IPS-18a (cell line): ENCODE measurements around the gene THBS3.

ENCODE experiments used
- H3K27ac ChIP-seq: one replicate; pipeline ENCODE4 v1.5.1; 2013; ENCODE audit warnings: low read length
- H3K27me3 ChIP-seq: one replicate; pipeline ENCODE4 v1.6.1; 2013; ENCODE audit warnings: mild to moderate bottlenecking, low read length; ENCODE audit not compliant: control insufficient read depth, insufficient read depth
- H3K36me3 ChIP-seq: one replicate; pipeline ENCODE4 v1.6.1; 2013; ENCODE audit warnings: low read depth, low read length; ENCODE audit not compliant: control insufficient read depth
- H3K4me1 ChIP-seq: one replicate; pipeline ENCODE4 v1.6.1; 2013; ENCODE audit warnings: low read depth, low read length; ENCODE audit not compliant: control insufficient read depth
- H3K4me3 ChIP-seq: one replicate; pipeline ENCODE4 v1.5.1; 2013; ENCODE audit warnings: low read length
- H3K9ac ChIP-seq: one replicate; pipeline ENCODE4 v1.6.1; 2013; ENCODE audit warnings: mild to moderate bottlenecking, low read length, moderate library complexity
- H3K9me3 ChIP-seq: one replicate; pipeline ENCODE4 v1.6.1; 2013; ENCODE audit warnings: low read depth, low read length; ENCODE audit not compliant: control insufficient read depth

Gene THBS3

GRCh38 chr1:155175281-155175926, 32.3 kb downstream of the THBS3 start:
- H3K9ac ChIP-seq, result peak overlapping the region; percentile 84
- no peaks in the 10 kb centered on the region for H3K27me3 ChIP-seq
- no peak overlapping the region for H3K27ac ChIP-seq
- H3K9me3 ChIP-seq, result no peaks in the 10 kb centered on the region
- peaks cover 11% of the 10 kb centered on the region for H3K4me1 ChIP-seq
- peaks cover 28% of the 10 kb centered on the region for H3K36me3 ChIP-seq
- H3K4me3 ChIP-seq, result peak overlapping the region; percentile 94

- H3K4me1 ChIP-seq, result peaks cover 11% of the 10 kb centered on the region
- no peaks in the 10 kb centered on the region for H3K27me3 ChIP-seq
- no peaks in the 10 kb centered on the region for H3K9me3 ChIP-seq
- no peak overlapping the region for H3K27ac ChIP-seq
- H3K9ac ChIP-seq, result peak overlapping the region; percentile 84
- H3K4me3 ChIP-seq, result peak overlapping the region; percentile 94
- H3K36me3 ChIP-seq, result peaks cover 29% of the 10 kb centered on the region
Observed at GRCh38 chr1:155174324-155175280, 33.1 kb downstream of the THBS3 start.

- Histone ChIP-seq H3K9me3 (no peaks in the 10 kb centered on the region), H3K4me3 (peak within 1 kb of the TSS; percentile 94), H3K9ac (peak within 1 kb of the TSS; percentile 84), H3K4me1 (peaks cover 11% of the 10 kb centered on the region), H3K27me3 (no peaks in the 10 kb centered on the region), H3K27ac (peak within 1 kb of the TSS; percentile 21), H3K36me3 (peaks cover 33% of the 10 kb centered on the region)
Observed at GRCh38 chr1:155173478-155174323, 34.0 kb downstream of the THBS3 start, which contains the start of gene TRIM46. Gene TRIM46, plus strand, starts transcription at chr1:155173849. Its CDS starts 118 bp downstream, at chr1:155173967.

GRCh38 chr1:155172732-155173477, 34.8 kb downstream of the THBS3 start, which contains the start of gene KRTCAP2:
Gene KRTCAP2, minus strand, starts transcription at chr1:155173304. Its CDS starts 80 bp downstream, at chr1:155173224.
- H3K9me3 ChIP-seq, result no peaks in the 10 kb centered on the region
- peaks cover 28% of the 10 kb centered on the region for H3K36me3 ChIP-seq
- peak within 1 kb of the TSS; percentile 84 for H3K9ac ChIP-seq
- peak within 1 kb of the TSS; percentile 21 for H3K27ac ChIP-seq
- peaks cover 11% of the 10 kb centered on the region for H3K4me1 ChIP-seq
- no peaks in the 10 kb centered on the region for H3K27me3 ChIP-seq
- H3K4me3 ChIP-seq, result peak within 1 kb of the TSS; percentile 94

GRCh38 chr1:155171836-155172731, 35.6 kb downstream of the THBS3 start:
- Histone ChIP-seq H3K27me3 (no peaks in the 10 kb centered on the region), H3K9ac (peak overlapping the region; percentile 84), H3K9me3 (no peaks in the 10 kb centered on the region), H3K27ac (peak overlapping the region; percentile 21), H3K4me3 (peak overlapping the region; percentile 94), H3K36me3 (peaks cover 20% of the 10 kb centered on the region), H3K4me1 (peaks cover 12% of the 10 kb centered on the region)

- no peak overlapping the region for H3K4me3 ChIP-seq
- no peak overlapping the region for H3K9ac ChIP-seq
- H3K27me3 ChIP-seq, result no peaks in the 10 kb centered on the region
- no peaks in the 10 kb centered on the region for H3K9me3 ChIP-seq
- peaks cover 21% of the 10 kb centered on the region for H3K4me1 ChIP-seq
- no peak overlapping the region for H3K27ac ChIP-seq
- H3K36me3 ChIP-seq, result peaks cover 16% of the 10 kb centered on the region
Observed at GRCh38 chr1:155170806-155171205, 36.9 kb downstream of the THBS3 start.

- no peak overlapping the region for H3K9ac ChIP-seq
- no peaks in the 10 kb centered on the region for H3K27me3 ChIP-seq
- no peak overlapping the region for H3K4me3 ChIP-seq
Observed at GRCh38 chr1:155170101-155170785, 37.5 kb downstream of the THBS3 start.

GRCh38 chr1:155169541-155169940, 38.2 kb downstream of the THBS3 start:
- no peaks in the 10 kb centered on the region for H3K27me3 ChIP-seq
- no peaks in the 10 kb centered on the region for H3K9me3 ChIP-seq
- no peak overlapping the region for H3K27ac ChIP-seq
- no peak overlapping the region for H3K9ac ChIP-seq
- H3K4me3 ChIP-seq, result no peak overlapping the region
- peaks cover 16% of the 10 kb centered on the region for H3K36me3 ChIP-seq
- H3K4me1 ChIP-seq, result peaks cover 23% of the 10 kb centered on the region

More at GRCh38 chr1:155170101-155170785, 37.5 kb downstream of the THBS3 start:
- no peaks in the 10 kb centered on the region for H3K9me3 ChIP-seq
- peaks cover 23% of the 10 kb centered on the region for H3K4me1 ChIP-seq
- no peak overlapping the region for H3K27ac ChIP-seq
- H3K36me3 ChIP-seq, result peaks cover 16% of the 10 kb centered on the region

GRCh38 chr1:155168456-155169210, 39.1 kb downstream of the THBS3 start:
- Histone ChIP-seq H3K4me3 (no peak overlapping the region), H3K9me3 (no peaks in the 10 kb centered on the region), H3K9ac (no peak overlapping the region), H3K36me3 (peaks cover 16% of the 10 kb centered on the region), H3K27me3 (no peaks in the 10 kb centered on the region), H3K27ac (no peak overlapping the region), H3K4me1 (peaks cover 19% of the 10 kb centered on the region)
